Ascending aorta (tissue), 2 donors: Measurements from ENCODE around the gene ICE2. TPM values are rescaled to one million over a fixed set of nuclear protein-coding genes. Genes with fewer than 3 reads are reported as not detected.
A peak's percentile ranks its signal among the peaks of the same experiment; 100 is the strongest.

Source experiments
- DNase-seq, 2 donors: peaks; one replicate each; pipeline ENCODE4 v3.0.0-alpha.2; 2019; ENCODE audit warnings: low spot score in 2 of 2
- H3K27ac ChIP-seq, 2 donors: fragments of 200-600 bp; sonication (generic); one replicate each; pipeline ENCODE4 v1.5.1; 2016 to 2017; ENCODE audit warnings: mild to moderate bottlenecking in 1 of 2
- H3K27me3 ChIP-seq: fragments of 200-600 bp; sonication (generic); one replicate; pipeline ENCODE4 v1.5.1; 2017
- H3K36me3 ChIP-seq, 2 donors: fragments of 200-600 bp; sonication (generic); one replicate each; pipeline ENCODE4 v1.5.1; 2016
- H3K4me1 ChIP-seq, 2 donors: fragments of 200-600 bp; sonication (generic); one replicate each; pipeline ENCODE4 v1.5.1; 2016 to 2017; ENCODE audit warnings: mild to moderate bottlenecking in 1 of 2
- H3K4me3 ChIP-seq, 2 donors: fragments of 200-600 bp; sonication (generic); one replicate each; pipeline ENCODE4 v1.5.1; 2016 to 2017; ENCODE audit warnings: mild to moderate bottlenecking in 1 of 2
- H3K9me3 ChIP-seq, 2 donors: fragments of 200-600 bp; sonication (generic); one replicate each; pipeline ENCODE4 v1.5.1; 2016
- CTCF ChIP-seq, 3 experiments: fragments of 200-600 bp in 2 of 3; fragments of 450-650 bp in 1 of 3; sonication (generic) in 2 of 3; IDR thresholded peaks; one replicate each; pipeline ENCODE4 v1.5.1; 2016 to 2019; ENCODE audit warnings: antibody characterized with exemption in 3 of 3, mild to moderate bottlenecking in 1 of 3, moderate library complexity in 1 of 3
- intact Hi-C: fragments of 100-400 bp; cut with DNase I; formaldehyde crosslinking; loops from one replicate; pipeline ENCODE4 v1.15.1; 2023
- total RNA-seq: library from RNA; depleted of rRNA; stranded (reverse); fragments of >200 nt; gene quantifications from one replicate; pipeline ENCODE4 v1.1.0, GENCODE V29; 2016

The ICE2 gene
- total RNA-seq, 1 donor from 2014 or later = 45.1 TPM

- Histone ChIP-seq H3K27me3 (no peaks in the 10 kb centered on the region), H3K4me3 (peak overlapping the region; percentile 16 to 87), H3K9me3 (no peaks in the 10 kb centered on the region), H3K27ac (peak overlapping the region; percentile 55 to 74), H3K4me1 (peaks cover 7 to 34% of the 10 kb centered on the region in 2 donors), H3K36me3 (no peaks in the 10 kb centered on the region)
- TF ChIP-seq CTCF (IDR thresholded peaks at IDR 0.05) = no peak
- DNase-seq = no peak
- intact Hi-C loops = loop anchor here (5.0 kb wide), 1 partner anchor 78 kb away; the partner anchor contains the start of gene ICE2
Observed at GRCh38 chr15:60399246-60399915, 79.6 kb downstream of the ICE2 start.

- Histone ChIP-seq H3K4me3 (peak within 1 kb of the TSS; percentile 73 to 87), H3K9me3 (no peaks in the 10 kb centered on the region), H3K27me3 (no peaks in the 10 kb centered on the region), H3K36me3 (no peaks in the 10 kb centered on the region), H3K4me1 (peaks cover 14 to 44% of the 10 kb centered on the region in 2 donors), H3K27ac (peak within 1 kb of the TSS; percentile 98 to 99)
- peak; percentile 62 to 93 for DNase-seq
- intact Hi-C loops = loop anchor here (1.0 to 5.0 kb wide), 3 partner anchors 24 to 79 kb away; partner anchors contain the start of gene ICE2
- TF ChIP-seq CTCF (IDR thresholded peaks at IDR 0.05) = no peak
Observed at GRCh38 chr15:60397772-60398445, 81.0 kb downstream of the ICE2 start, which contains the start of gene ANXA2. ANXA2 (minus strand) TSS chr15:60397986; CDS start chr15:60386075, 11,911 bp downstream.

GRCh38 chr15:60396958-60397771 lies 81.8 kb downstream of the ICE2 start:
- H3K4me3 ChIP-seq = peak overlapping the region; percentile 73 to 87
- no peaks in the 10 kb centered on the region for H3K9me3 ChIP-seq
- intact Hi-C loops = loop anchor here (1.0 to 5.0 kb wide), 3 partner anchors 23 to 80 kb away; partner anchors contain the start of gene ICE2
- DNase-seq = peak; percentile 60 to 89
- no peaks in the 10 kb centered on the region for H3K36me3 ChIP-seq
- peak overlapping the region; percentile 98 to 99 for H3K27ac ChIP-seq
- no peaks in the 10 kb centered on the region for H3K27me3 ChIP-seq
- peaks cover 8 to 47% of the 10 kb centered on the region in 2 donors for H3K4me1 ChIP-seq
- TF ChIP-seq CTCF (IDR thresholded peaks at IDR 0.05) = no peak

- Histone ChIP-seq H3K4me3 (peak overlapping the region; percentile 73 to 87), H3K27ac (peak overlapping the region; percentile 98 to 99), H3K9me3 (no peaks in the 10 kb centered on the region), H3K4me1 (peaks cover 10 to 51% of the 10 kb centered on the region in 2 donors), H3K36me3 (no peaks in the 10 kb centered on the region), H3K27me3 (no peaks in the 10 kb centered on the region)
- intact Hi-C loops = loop anchor here (2.0 to 5.0 kb wide), 2 partner anchors 34 to 81 kb away; partner anchors contain the start of gene ICE2
- TF ChIP-seq CTCF (IDR thresholded peaks at IDR 0.05) = no peak
- no peak for DNase-seq
Observed at GRCh38 chr15:60396560-60396957, 82.4 kb downstream of the ICE2 start.

GRCh38 chr15:60396100-60396499 lies 82.8 kb downstream of the ICE2 start:
- no peak for DNase-seq
- no peaks in the 10 kb centered on the region for H3K9me3 ChIP-seq
- H3K4me1 ChIP-seq = peaks cover 10 to 51% of the 10 kb centered on the region in 2 donors
- peak overlapping the region; percentile 98 to 99 for H3K27ac ChIP-seq
- H3K27me3 ChIP-seq = no peaks in the 10 kb centered on the region
- no peaks in the 10 kb centered on the region for H3K36me3 ChIP-seq
- no peak for TF ChIP-seq CTCF (IDR thresholded peaks at IDR 0.05)
- intact Hi-C loops = loop anchor here (2.0 to 5.0 kb wide), 2 partner anchors 33 to 81 kb away; partner anchors contain the start of gene ICE2
- H3K4me3 ChIP-seq = peak overlapping the region; percentile 73 to 87
